ENCODE measurements around the gene USP31. TPM values are rescaled to one million over a fixed set of nuclear protein-coding genes. Genes with fewer than 3 reads are reported as not detected.

USP31 gene
- total RNA-seq, 1 experiment from 2014 or later, result 11.3 TPM

- POLR2A ChIA-PET, result no interaction called here
- no peaks in the 10 kb centered on the region for H3K27me3 Mint-ChIP-seq (ENCODE audit: insufficient read depth, unreplicated experiment)
- H3K27me3 ChIP-seq (replicated peaks; ENCODE audit: control insufficient read depth, insufficient read depth, low read length), result no peaks in the 10 kb centered on the region
- no peaks in the 10 kb centered on the region for H3K4me1 Mint-ChIP-seq (ENCODE audit: low read depth, unreplicated experiment)
- H3K36me3 Mint-ChIP-seq (ENCODE audit: insufficient read depth, unreplicated experiment), result peaks cover 12% of the 10 kb centered on the region
- DNase-seq, result no peak
- no peak overlapping the region for H3K4me3 Mint-ChIP-seq (ENCODE audit: unreplicated experiment)
- CTCF ChIA-PET, result no interaction called here
- no peaks in the 10 kb centered on the region for H3K4me1 ChIP-seq
- no peaks in the 10 kb centered on the region for H3K9me3 ChIP-seq
- intact Hi-C loops (cut with micrococcal nuclease; ENCODE audit: unreplicated experiment), result loop anchor here (10.0 kb wide), 1 partner anchor 367 kb away; no protein-coding TSS in a partner anchor
- no peak overlapping the region for H3K4me3 ChIP-seq (ENCODE audit: low read depth, low read length)
- no TSS peak for BruUV-seq (replicated peaks)
- no peak overlapping the region for H3K27ac Mint-ChIP-seq (ENCODE audit: unreplicated experiment)
- H3K9me3 Mint-ChIP-seq (ENCODE audit: unreplicated experiment), result no peaks in the 10 kb centered on the region
- no peaks in the 10 kb centered on the region; the same call in 1 of the 2 replicates for H3K36me3 ChIP-seq (ENCODE audit: control insufficient read depth, insufficient read depth, low read length)
- TF ChIP-seq, protein P1, sequence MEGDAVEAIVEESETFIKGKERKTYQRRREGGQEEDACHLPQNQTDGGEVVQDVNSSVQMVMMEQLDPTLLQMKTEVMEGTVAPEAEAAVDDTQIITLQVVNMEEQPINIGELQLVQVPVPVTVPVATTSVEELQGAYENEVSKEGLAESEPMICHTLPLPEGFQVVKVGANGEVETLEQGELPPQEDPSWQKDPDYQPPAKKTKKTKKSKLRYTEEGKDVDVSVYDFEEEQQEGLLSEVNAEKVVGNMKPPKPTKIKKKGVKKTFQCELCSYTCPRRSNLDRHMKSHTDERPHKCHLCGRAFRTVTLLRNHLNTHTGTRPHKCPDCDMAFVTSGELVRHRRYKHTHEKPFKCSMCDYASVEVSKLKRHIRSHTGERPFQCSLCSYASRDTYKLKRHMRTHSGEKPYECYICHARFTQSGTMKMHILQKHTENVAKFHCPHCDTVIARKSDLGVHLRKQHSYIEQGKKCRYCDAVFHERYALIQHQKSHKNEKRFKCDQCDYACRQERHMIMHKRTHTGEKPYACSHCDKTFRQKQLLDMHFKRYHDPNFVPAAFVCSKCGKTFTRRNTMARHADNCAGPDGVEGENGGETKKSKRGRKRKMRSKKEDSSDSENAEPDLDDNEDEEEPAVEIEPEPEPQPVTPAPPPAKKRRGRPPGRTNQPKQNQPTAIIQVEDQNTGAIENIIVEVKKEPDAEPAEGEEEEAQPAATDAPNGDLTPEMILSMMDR (IDR thresholded peaks at IDR 0.05; ENCODE audit: insufficient read depth in 1 of 2, low read depth in 1 of 2, low read length in 1 of 2, severe bottlenecking in 1 of 2, unreplicated experiment in 1 of 2), result no peak
Observed at GRCh38 chr16:23068079-23068736, 81.0 kb downstream of the USP31 start.

DNA sequence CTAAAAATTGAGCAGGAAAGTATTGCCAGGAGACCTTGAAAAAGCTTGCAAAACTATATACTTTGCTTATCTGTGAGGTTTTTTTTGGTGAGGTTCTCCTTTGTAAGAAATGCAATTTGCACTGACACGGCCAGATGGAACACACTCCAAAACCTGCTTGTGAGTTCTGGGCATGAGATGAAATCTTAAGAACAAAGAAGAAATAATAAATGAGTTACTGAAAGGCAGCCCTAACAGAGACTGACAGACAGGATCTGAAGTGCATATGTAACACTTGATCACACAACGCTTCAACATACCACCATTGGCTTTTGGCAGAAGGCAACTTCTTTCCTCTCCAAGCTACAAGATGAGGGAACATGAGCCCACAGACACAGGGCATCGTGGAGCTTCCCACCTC lies 82.6 kb downstream of the USP31 start:
- no peaks in the 10 kb centered on the region; the same call in 1 of the 2 replicates for H3K36me3 ChIP-seq (ENCODE audit: control insufficient read depth, insufficient read depth, low read length)
- Mint-ChIP-seq H3K27me3 (ENCODE audit: insufficient read depth, unreplicated experiment) (no peaks in the 10 kb centered on the region), H3K4me1 (ENCODE audit: low read depth, unreplicated experiment) (no peaks in the 10 kb centered on the region), H3K36me3 (ENCODE audit: insufficient read depth, unreplicated experiment) (peaks cover 6% of the 10 kb centered on the region), H3K4me3 (ENCODE audit: unreplicated experiment) (no peak overlapping the region), H3K9me3 (ENCODE audit: unreplicated experiment) (no peaks in the 10 kb centered on the region), H3K27ac (ENCODE audit: unreplicated experiment) (no peak overlapping the region)
- intact Hi-C loops (cut with micrococcal nuclease; ENCODE audit: unreplicated experiment), result loop anchor here (10.0 kb wide), 1 partner anchor 368 kb away; no protein-coding TSS in a partner anchor
- POLR2A ChIA-PET, result no interaction called here
- CTCF ChIA-PET, result no interaction called here
- no peaks in the 10 kb centered on the region for H3K27me3 ChIP-seq (replicated peaks; ENCODE audit: control insufficient read depth, insufficient read depth, low read length)
- TF ChIP-seq, protein P1 (IDR thresholded peaks at IDR 0.05; ENCODE audit: insufficient read depth in 1 of 2, low read depth in 1 of 2, low read length in 1 of 2, severe bottlenecking in 1 of 2, unreplicated experiment in 1 of 2), result no peak
- DNase-seq, result no peak
- no peak overlapping the region for H3K4me3 ChIP-seq (ENCODE audit: low read depth, low read length)
- BruUV-seq (replicated peaks), result no TSS peak
- H3K9me3 ChIP-seq, result no peaks in the 10 kb centered on the region
- no peaks in the 10 kb centered on the region for H3K4me1 ChIP-seq

- no peaks in the 10 kb centered on the region for H3K4me1 ChIP-seq
- no peaks in the 10 kb centered on the region for H3K27me3 ChIP-seq (replicated peaks; ENCODE audit: control insufficient read depth, insufficient read depth, low read length)
- ChIA-PET CTCF (no interaction called here), POLR2A (no interaction called here)
- no peaks in the 10 kb centered on the region; the same call in 1 of the 2 replicates for H3K36me3 ChIP-seq (ENCODE audit: control insufficient read depth, insufficient read depth, low read length)
- peaks cover 12% of the 10 kb centered on the region for H3K36me3 Mint-ChIP-seq (ENCODE audit: insufficient read depth, unreplicated experiment)
- intact Hi-C loops (cut with micrococcal nuclease; ENCODE audit: unreplicated experiment), result loop anchor here (10.0 kb wide), 1 partner anchor 370 kb away; no protein-coding TSS in a partner anchor
- H3K4me3 ChIP-seq (ENCODE audit: low read depth, low read length), result no peak overlapping the region
- peaks cover 6% of the 10 kb centered on the region for H3K4me1 Mint-ChIP-seq (ENCODE audit: low read depth, unreplicated experiment)
- H3K27me3 Mint-ChIP-seq (ENCODE audit: insufficient read depth, unreplicated experiment), result no peaks in the 10 kb centered on the region
- TF ChIP-seq, protein P1 (IDR thresholded peaks at IDR 0.05; ENCODE audit: insufficient read depth in 1 of 2, low read depth in 1 of 2, low read length in 1 of 2, severe bottlenecking in 1 of 2, unreplicated experiment in 1 of 2), result no peak
- no peak overlapping the region for H3K4me3 Mint-ChIP-seq (ENCODE audit: unreplicated experiment)
- no peaks in the 10 kb centered on the region for H3K9me3 Mint-ChIP-seq (ENCODE audit: unreplicated experiment)
- H3K9me3 ChIP-seq, result no peaks in the 10 kb centered on the region
- no peak for DNase-seq
- no peak overlapping the region for H3K27ac Mint-ChIP-seq (ENCODE audit: unreplicated experiment)
- BruUV-seq (replicated peaks), result no TSS peak
Observed at GRCh38 chr16:23064639-23065038, 84.6 kb downstream of the USP31 start.
